Chondrocyte (in vitro differentiated cells): ENCODE measurements around the gene PPIL4. TPM values are rescaled to one million over a fixed set of nuclear protein-coding genes. Genes with fewer than 3 reads are reported as not detected.

Source experiments
- DNase-seq: peaks from one replicate; pipeline ENCODE4 v3.0.0; 2021; ENCODE audit warnings: mixed read lengths, low spot score
- H3K27ac Mint-ChIP-seq: one replicate; pipeline ENCODE4 v1.8.0; 2021; ENCODE audit warnings: mild to moderate bottlenecking, moderate library complexity, mixed read lengths; ENCODE audit not compliant: unreplicated experiment
- H3K27me3 Mint-ChIP-seq: 2 replicates; pipeline ENCODE4 v1.8.0; 2021; ENCODE audit warnings: low read depth, mixed read lengths
- H3K36me3 Mint-ChIP-seq: 2 replicates; pipeline ENCODE4 v1.8.0; 2021; ENCODE audit warnings: low read depth, mixed read lengths
- H3K4me1 Mint-ChIP-seq: 2 replicates; pipeline ENCODE4 v1.8.0; 2021; ENCODE audit warnings: low read depth, mild to moderate bottlenecking, mixed read lengths
- H3K4me3 Mint-ChIP-seq: one replicate; pipeline ENCODE4 v1.8.0; 2021; ENCODE audit warnings: mild to moderate bottlenecking, moderate library complexity, mixed read lengths; ENCODE audit not compliant: unreplicated experiment
- H3K9me3 Mint-ChIP-seq: 2 replicates; pipeline ENCODE4 v1.8.0; 2021; ENCODE audit warnings: low read depth, mixed read lengths
- CTCF ChIP-seq: fragments of 200-600 bp; sonication (generic); IDR thresholded peaks from 2 replicates; pipeline ENCODE4 v1.5.0; 2021; ENCODE audit warnings: antibody characterized with exemption, mild to moderate bottlenecking, moderate library complexity
- total RNA-seq: library from RNA; stranded (reverse); gene quantifications from 3 replicates; pipeline ENCODE4 v1.2.1, GENCODE V29; 2021

Gene PPIL4
- total RNA-seq, 1 donor from 2014 or later, result 30.0 TPM

DNA sequence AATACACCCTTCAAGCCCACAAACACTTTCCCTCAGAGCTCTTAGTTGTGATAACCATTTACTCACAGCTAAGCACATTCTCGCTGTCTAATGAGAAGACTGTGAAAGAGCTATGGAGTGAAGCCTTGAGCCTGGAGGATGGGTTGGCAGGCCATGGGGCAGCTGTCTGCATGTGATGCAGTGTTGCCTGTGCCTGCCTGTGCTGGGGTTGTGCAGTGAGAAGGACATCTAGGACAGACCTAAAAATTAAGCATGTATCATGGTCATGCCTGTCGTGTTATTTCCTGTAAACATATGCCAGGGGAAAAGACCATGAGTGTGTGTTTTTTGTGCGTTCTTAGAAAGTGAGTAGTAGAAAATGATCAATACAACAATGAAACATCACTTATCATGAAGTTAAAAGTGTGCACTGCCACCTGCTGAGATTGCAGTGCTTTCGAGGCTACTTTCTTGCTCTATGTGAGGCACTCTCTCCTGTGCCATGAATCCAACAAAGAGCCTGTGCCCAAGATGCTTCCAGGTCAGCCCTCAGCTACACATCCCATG lies 53.0 kb downstream of the PPIL4 start:
- no peak for DNase-seq
- no peaks in the 10 kb centered on the region for H3K9me3 Mint-ChIP-seq
- no peaks in the 10 kb centered on the region for H3K27me3 Mint-ChIP-seq
- no peak for TF ChIP-seq CTCF
- H3K27ac Mint-ChIP-seq, result no peak overlapping the region
- H3K36me3 Mint-ChIP-seq, result peaks cover 1% of the 10 kb centered on the region
- H3K4me3 Mint-ChIP-seq, result no peak overlapping the region
- H3K4me1 Mint-ChIP-seq, result peaks cover 9% of the 10 kb centered on the region

DNA sequence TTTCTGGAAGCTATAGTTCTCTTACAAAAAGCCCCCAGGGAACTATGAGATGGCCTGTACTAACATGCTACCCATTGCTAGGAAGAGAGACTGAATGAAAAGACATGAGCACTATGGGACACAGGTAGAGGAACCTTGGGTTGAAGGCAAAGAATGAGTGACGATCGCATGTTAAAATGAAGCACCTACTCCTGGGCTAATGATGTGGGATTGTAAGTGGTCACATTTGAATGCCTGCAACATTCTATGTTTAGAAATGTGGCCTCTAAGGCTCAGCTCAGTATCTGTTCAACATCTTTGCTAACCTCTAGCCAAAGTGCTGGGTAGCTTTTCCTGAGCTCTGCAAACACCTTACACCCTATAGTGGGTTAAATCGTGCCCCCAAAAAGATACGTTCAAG lies 55.9 kb downstream of the PPIL4 start:
- no peak for TF ChIP-seq CTCF
- Mint-ChIP-seq H3K27ac (no peak overlapping the region), H3K36me3 (no peaks in the 10 kb centered on the region), H3K4me1 (peaks cover 5% of the 10 kb centered on the region), H3K27me3 (no peaks in the 10 kb centered on the region), H3K9me3 (no peaks in the 10 kb centered on the region), H3K4me3 (no peak overlapping the region)
- no peak for DNase-seq

GRCh38 chr6:149488815-149489214 lies 57.0 kb downstream of the PPIL4 start:
- H3K36me3 Mint-ChIP-seq, result no peaks in the 10 kb centered on the region
- no peak for DNase-seq
- TF ChIP-seq CTCF, result no peak

DNA sequence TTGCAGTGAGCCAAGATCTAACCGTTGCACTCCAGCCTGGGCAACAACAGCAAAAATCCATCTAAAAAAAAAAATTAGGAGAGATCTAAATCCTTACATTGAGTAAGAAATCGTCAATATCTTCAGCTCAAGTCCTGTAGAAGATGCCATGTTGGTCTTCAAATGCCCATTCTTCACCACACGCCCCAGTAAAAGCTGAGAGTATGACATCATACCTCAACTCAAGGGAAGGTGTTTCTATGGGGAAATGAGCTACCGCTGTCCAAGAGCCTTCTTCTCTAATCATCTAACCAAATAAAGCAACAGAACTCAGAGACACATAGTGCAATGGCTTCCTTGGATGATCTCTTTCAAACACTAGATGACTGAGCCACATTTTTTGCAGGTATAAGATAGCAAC lies 58.5 kb downstream of the PPIL4 start:
- Mint-ChIP-seq H3K36me3 (no peaks in the 10 kb centered on the region), H3K4me1 (peaks cover 14% of the 10 kb centered on the region), H3K9me3 (no peaks in the 10 kb centered on the region), H3K4me3 (no peak overlapping the region), H3K27ac (no peak overlapping the region), H3K27me3 (no peaks in the 10 kb centered on the region)
- DNase-seq, result no peak
- TF ChIP-seq CTCF, result no peak

More at GRCh38 chr6:149488815-149489214, 57.0 kb downstream of the PPIL4 start:
- H3K9me3 Mint-ChIP-seq, result no peaks in the 10 kb centered on the region
- no peaks in the 10 kb centered on the region for H3K27me3 Mint-ChIP-seq
- H3K27ac Mint-ChIP-seq, result no peak overlapping the region
- H3K4me1 Mint-ChIP-seq, result peaks cover 10% of the 10 kb centered on the region
- no peak overlapping the region for H3K4me3 Mint-ChIP-seq

- Mint-ChIP-seq H3K9me3 (no peaks in the 10 kb centered on the region), H3K4me3 (peak within 1 kb of the TSS; percentile 10), H3K36me3 (no peaks in the 10 kb centered on the region), H3K27ac (no peak within 1 kb of the TSS), H3K4me1 (peaks cover 22% of the 10 kb centered on the region), H3K27me3 (no peaks in the 10 kb centered on the region)
- TF ChIP-seq CTCF, result peak; percentile 23
- DNase-seq, result no peak
Measured at GRCh38 chr6:149484733-149485700, 60.8 kb downstream of the PPIL4 start, which contains the start of gene ZC3H12D. Gene ZC3H12D (minus strand): TSS chr6:149485014. CDS start chr6:149474543, 10,471 bp downstream.
